ENCODE measurements around the gene KDM3A. TPM values are rescaled to one million over a fixed set of nuclear protein-coding genes. Genes with fewer than 3 reads are reported as not detected.

Gene KDM3A
- total and polyA plus RNA-seq, 10 of the 15 experiments (the other 5 are each of a cell fraction or from before 2014, with no cell fraction given) = 3.8 to 102 (median 11.1) TPM

DNA sequence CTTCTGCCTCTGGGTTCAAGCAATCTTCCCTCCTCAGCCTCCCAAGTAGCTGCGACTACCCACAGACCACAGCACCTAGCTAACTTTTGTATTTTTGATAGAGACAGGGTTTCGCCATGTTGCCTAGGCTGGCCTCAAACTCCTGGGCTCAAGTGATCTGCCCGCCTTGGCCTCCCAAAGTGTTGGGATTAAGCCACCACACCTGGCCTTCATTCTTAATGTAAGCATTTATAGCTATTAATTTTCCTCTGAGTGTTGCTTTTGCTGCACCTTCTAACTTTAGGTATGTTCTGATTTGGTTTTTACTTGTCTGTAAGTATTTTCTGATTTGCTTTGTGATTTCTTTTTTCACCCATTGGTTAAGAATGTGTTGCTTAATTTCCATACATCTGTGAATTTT, 92.4 kb downstream of the KDM3A start:
- H3K4me3 ChIP-seq = no peak overlapping the region
- H3K27ac ChIP-seq (ENCODE audit: control insufficient read depth, insufficient read depth) = no peak overlapping the region
- H3K27me3 ChIP-seq (replicated peaks in 1 of 2; ENCODE audit: control insufficient read depth in 2 of 2, insufficient read depth in 2 of 2, low read length in 1 of 2) = no peaks in the 10 kb centered on the region
- FAIRE-seq = no peak
- POLR2A ChIA-PET = no interaction called here
- BruUV-seq (replicated peaks) = no TSS peak
- H3K4me1 ChIP-seq (ENCODE audit: control insufficient read depth, insufficient read depth, low read length) = no peaks in the 10 kb centered on the region
- no peaks in the 10 kb centered on the region for H3K79me2 ChIP-seq (ENCODE audit: control insufficient read depth, insufficient read depth, low read length)
- H3K36me3 ChIP-seq (ENCODE audit: control insufficient read depth in 2 of 2, insufficient read depth in 2 of 2, low read length in 1 of 2) = no peaks in the 10 kb centered on the region; a peak in 1 of 4 replicates
- CTCF ChIA-PET = no interaction called here
- DNase-seq (ENCODE audit: low read depth, low spot score) = no peak
- peaks cover 2% of the 10 kb centered on the region; the same call in 2 of the 3 replicates for H3K9me3 ChIP-seq (replicated peaks; ENCODE audit: control insufficient read depth, insufficient read depth, low read length)
- RAD21 ChIA-PET (ENCODE audit: unreplicated experiment) = no interaction called here
- H3K4me2 ChIP-seq (ENCODE audit: control insufficient read depth, insufficient read depth) = no peak overlapping the region
- no peaks in the 10 kb centered on the region for H4K20me1 ChIP-seq (ENCODE audit: control insufficient read depth, insufficient read depth)
- 95% methylated on average over 3 of the region's 3 CpGs for WGBS (ENCODE audit: insufficient coverage, insufficient replicate concordance, low lambda C conversion rate, missing lambda C conversion rate)
- no peak overlapping the region for H2AFZ ChIP-seq (ENCODE audit: control insufficient read depth, low read depth, low read length)
- SMC1A ChIA-PET (ENCODE audit: uncharacterized antibody, unreplicated experiment) = no interaction called here
- no peak overlapping the region for H3K9ac ChIP-seq (ENCODE audit: control insufficient read depth, insufficient read depth, low read length)
- in situ Hi-C loops (cut with MboI) (no loop called here), intact Hi-C loops (cut with micrococcal nuclease; ENCODE audit: unreplicated experiment) (no loop called here)
- no peak for ATAC-seq
- no peak for TF ChIP-seq CHD1 (IDR thresholded peaks at IDR 0.05; ENCODE audit: low read depth, low read length)
- TF ChIP-seq, protein P1, sequence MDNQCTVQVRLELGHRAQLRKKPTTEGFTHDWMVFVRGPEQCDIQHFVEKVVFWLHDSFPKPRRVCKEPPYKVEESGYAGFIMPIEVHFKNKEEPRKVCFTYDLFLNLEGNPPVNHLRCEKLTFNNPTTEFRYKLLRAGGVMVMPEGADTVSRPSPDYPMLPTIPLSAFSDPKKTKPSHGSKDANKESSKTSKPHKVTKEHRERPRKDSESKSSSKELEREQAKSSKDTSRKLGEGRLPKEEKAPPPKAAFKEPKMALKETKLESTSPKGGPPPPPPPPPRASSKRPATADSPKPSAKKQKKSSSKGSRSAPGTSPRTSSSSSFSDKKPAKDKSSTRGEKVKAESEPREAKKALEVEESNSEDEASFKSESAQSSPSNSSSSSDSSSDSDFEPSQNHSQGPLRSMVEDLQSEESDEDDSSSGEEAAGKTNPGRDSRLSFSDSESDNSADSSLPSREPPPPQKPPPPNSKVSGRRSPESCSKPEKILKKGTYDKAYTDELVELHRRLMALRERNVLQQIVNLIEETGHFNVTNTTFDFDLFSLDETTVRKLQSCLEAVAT (IDR thresholded peaks at IDR 0.05) = no peak
- no peak for TF ChIP-seq ATF7 (IDR thresholded peaks at IDR 0.05; ENCODE audit: low read depth)
- TF ChIP-seq, protein P2, sequence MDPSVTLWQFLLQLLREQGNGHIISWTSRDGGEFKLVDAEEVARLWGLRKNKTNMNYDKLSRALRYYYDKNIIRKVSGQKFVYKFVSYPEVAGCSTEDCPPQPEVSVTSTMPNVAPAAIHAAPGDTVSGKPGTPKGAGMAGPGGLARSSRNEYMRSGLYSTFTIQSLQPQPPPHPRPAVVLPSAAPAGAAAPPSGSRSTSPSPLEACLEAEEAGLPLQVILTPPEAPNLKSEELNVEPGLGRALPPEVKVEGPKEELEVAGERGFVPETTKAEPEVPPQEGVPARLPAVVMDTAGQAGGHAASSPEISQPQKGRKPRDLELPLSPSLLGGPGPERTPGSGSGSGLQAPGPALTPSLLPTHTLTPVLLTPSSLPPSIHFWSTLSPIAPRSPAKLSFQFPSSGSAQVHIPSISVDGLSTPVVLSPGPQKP (IDR thresholded peaks at IDR 0.05; ENCODE audit: low read depth, low read length) = no peak
- TF ChIP-seq, protein P3, sequence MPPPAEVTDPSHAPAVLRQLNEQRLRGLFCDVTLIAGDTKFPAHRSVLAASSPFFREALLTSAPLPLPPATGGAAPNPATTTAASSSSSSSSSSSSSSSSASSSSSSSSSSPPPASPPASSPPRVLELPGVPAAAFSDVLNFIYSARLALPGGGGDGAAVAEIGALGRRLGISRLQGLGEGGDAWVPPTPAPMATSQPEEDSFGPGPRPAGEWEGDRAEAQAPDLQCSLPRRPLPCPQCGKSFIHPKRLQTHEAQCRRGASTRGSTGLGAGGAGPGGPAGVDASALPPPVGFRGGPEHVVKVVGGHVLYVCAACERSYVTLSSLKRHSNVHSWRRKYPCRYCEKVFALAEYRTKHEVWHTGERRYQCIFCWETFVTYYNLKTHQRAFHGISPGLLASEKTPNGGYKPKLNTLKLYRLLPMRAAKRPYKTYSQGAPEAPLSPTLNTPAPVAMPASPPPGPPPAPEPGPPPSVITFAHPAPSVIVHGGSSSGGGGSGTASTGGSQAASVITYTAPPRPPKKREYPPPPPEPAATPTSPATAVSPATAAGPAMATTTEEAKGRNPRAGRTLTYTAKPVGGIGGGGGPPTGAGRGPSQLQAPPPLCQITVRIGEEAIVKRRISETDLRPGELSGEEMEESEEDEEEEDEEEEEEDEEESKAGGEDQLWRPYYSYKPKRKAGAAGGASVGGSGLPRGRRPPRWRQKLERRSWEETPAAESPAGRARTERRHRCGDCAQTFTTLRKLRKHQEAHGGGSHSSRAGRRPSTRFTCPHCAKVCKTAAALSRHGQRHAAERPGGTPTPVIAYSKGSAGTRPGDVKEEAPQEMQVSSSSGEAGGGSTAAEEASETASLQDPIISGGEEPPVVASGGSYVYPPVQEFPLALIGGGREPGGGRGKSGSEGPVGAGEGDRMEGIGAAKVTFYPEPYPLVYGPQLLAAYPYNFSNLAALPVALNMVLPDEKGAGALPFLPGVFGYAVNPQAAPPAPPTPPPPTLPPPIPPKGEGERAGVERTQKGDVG (CRISPR knock-in tag; IDR thresholded peaks at IDR 0.05) = no peak
- TF ChIP-seq TCF3 (IDR thresholded peaks at IDR 0.05; ENCODE audit: borderline replicate concordance, insufficient read depth, low read depth, low read length) = no peak
- TF ChIP-seq, protein P4, sequence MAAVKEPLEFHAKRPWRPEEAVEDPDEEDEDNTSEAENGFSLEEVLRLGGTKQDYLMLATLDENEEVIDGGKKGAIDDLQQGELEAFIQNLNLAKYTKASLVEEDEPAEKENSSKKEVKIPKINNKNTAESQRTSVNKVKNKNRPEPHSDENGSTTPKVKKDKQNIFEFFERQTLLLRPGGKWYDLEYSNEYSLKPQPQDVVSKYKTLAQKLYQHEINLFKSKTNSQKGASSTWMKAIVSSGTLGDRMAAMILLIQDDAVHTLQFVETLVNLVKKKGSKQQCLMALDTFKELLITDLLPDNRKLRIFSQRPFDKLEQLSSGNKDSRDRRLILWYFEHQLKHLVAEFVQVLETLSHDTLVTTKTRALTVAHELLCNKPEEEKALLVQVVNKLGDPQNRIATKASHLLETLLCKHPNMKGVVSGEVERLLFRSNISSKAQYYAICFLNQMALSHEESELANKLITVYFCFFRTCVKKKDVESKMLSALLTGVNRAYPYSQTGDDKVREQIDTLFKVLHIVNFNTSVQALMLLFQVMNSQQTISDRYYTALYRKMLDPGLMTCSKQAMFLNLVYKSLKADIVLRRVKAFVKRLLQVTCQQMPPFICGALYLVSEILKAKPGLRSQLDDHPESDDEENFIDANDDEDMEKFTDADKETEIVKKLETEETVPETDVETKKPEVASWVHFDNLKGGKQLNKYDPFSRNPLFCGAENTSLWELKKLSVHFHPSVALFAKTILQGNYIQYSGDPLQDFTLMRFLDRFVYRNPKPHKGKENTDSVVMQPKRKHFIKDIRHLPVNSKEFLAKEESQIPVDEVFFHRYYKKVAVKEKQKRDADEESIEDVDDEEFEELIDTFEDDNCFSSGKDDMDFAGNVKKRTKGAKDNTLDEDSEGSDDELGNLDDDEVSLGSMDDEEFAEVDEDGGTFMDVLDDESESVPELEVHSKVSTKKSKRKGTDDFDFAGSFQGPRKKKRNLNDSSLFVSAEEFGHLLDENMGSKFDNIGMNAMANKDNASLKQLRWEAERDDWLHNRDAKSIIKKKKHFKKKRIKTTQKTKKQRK (IDR thresholded peaks at IDR 0.05; ENCODE audit: low read depth, low read length) = no peak
- no peak for TF ChIP-seq BRCA1 (IDR thresholded peaks at IDR 0.05; ENCODE audit: low read depth, low read length)
- TF ChIP-seq, protein P5, sequence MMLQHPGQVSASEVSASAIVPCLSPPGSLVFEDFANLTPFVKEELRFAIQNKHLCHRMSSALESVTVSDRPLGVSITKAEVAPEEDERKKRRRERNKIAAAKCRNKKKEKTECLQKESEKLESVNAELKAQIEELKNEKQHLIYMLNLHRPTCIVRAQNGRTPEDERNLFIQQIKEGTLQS (IDR thresholded peaks at IDR 0.05; ENCODE audit: borderline replicate concordance, extremely low read depth, low read depth, low read length) = no peak
- no peak for TF ChIP-seq ZNF384 (IDR thresholded peaks at IDR 0.05; ENCODE audit: borderline replicate concordance, low read depth, low read length)
- no peak for TF ChIP-seq TCF7 (IDR thresholded peaks at IDR 0.05; ENCODE audit: borderline replicate concordance)
- TF ChIP-seq ZNF217 (IDR thresholded peaks at IDR 0.05) = no peak
- TF ChIP-seq MEF2B (IDR thresholded peaks at IDR 0.05; ENCODE audit: partially characterized antibody, poor library complexity, severe bottlenecking) = no peak
